Measurements from ENCODE around the gene IVD.

Gene IVD

DNA sequence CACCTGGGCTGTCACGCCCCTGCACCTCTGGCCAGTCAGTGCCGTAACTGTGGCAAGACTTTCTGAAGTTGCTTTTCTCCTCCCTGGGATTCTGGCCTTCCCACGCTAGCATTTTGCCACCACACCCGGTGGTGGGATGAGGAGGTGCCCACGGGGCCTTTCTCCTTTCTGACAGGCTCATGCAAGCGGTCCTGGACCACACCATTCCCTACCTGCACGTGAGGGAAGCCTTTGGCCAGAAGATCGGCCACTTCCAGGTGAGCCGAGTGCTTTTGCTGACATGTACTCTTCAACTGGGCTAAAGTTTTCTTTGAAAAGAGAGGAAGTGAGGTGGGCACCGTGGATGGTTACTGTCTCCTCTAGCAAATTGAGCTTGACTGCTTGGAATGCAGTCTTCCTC lies 9.6 kb downstream of the IVD start:
- DNase-seq = no peak

DNA sequence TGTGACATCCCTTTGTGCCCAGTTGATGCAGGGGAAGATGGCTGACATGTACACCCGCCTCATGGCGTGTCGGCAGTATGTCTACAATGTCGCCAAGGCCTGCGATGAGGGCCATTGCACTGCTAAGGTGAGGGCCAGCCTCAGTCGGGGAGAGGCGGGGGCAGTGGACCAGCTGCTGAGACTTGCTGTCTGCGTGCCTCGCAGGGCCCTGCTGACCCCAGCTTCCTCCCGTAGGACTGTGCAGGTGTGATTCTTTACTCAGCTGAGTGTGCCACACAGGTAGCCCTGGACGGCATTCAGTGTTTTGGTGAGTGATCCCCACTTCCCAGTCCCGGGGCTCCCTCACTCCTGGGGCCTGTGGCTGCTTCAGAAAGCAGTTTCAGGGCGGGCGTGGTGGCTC lies 10.5 kb downstream of the IVD start:
- DNase-seq = no peak

DNA sequence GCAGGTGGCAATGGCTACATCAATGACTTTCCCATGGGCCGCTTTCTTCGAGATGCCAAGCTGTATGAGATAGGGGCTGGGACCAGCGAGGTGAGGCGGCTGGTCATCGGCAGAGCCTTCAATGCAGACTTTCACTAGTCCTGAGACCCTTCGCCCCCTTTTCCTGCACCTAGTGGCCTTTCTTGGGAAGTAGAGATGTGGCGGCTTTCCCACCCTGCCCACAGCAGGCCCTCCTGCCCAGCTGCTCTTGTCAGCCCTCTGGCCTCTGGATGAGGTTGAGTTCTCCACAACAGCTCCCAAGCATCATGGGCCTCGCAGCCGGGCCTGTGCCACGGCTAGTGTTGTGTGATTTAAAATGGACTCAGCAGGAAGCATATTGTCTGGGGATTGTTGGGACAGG lies 12.5 kb downstream of the IVD start:
- no peak for DNase-seq

DNA sequence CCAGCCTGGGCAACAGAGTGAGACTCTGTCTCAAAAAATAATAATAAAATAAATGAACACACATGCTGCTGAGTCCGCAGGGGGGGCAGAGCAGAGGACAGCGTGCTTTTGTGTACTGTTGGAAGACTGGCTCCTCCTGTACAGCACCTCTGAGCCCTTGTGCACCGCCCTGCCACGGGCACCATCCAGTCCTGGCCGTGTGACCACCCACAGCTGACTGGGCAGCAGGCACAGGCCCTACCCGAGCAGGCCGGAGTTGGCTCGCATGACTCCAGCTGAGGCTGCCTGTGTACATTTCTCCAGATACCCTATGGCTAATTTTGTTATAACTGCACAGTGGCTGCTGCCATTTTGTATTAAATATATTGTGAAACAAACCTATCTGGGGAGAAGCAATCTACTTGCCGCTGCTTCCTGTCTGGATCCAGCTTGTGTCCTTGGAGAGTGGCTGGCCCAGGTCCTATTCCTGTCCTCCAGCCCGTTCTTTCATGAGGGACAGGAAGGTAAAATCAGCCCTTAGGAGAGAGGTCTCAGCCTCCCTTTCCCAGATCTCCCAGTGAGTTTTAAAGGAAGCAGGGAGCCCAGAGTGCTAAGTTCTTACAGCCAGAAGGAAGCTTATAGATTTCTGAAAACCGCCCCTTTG lies 14.6 kb downstream of the IVD start:
- no peak for DNase-seq

DNA sequence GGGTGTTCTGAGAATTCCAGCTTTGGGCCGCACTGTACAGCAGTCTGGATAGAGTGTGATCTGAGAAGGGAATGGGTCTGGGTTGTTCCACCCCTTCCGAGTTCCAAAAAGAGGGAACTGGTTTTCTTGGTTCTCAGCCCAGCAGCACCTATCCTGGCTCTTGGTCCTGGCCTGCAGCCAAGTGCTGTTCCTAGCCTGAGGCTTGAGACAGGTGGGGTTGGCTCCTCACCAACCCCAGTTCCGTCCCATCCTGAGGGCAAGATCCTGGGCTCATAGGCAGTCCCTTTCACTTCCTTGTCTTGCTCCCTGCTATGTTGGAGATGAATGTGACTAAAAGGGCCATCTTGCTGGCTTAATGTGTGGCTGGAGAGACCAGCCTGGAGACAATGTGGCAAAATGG lies 15.2 kb downstream of the IVD start:
- DNase-seq = no peak

DNA sequence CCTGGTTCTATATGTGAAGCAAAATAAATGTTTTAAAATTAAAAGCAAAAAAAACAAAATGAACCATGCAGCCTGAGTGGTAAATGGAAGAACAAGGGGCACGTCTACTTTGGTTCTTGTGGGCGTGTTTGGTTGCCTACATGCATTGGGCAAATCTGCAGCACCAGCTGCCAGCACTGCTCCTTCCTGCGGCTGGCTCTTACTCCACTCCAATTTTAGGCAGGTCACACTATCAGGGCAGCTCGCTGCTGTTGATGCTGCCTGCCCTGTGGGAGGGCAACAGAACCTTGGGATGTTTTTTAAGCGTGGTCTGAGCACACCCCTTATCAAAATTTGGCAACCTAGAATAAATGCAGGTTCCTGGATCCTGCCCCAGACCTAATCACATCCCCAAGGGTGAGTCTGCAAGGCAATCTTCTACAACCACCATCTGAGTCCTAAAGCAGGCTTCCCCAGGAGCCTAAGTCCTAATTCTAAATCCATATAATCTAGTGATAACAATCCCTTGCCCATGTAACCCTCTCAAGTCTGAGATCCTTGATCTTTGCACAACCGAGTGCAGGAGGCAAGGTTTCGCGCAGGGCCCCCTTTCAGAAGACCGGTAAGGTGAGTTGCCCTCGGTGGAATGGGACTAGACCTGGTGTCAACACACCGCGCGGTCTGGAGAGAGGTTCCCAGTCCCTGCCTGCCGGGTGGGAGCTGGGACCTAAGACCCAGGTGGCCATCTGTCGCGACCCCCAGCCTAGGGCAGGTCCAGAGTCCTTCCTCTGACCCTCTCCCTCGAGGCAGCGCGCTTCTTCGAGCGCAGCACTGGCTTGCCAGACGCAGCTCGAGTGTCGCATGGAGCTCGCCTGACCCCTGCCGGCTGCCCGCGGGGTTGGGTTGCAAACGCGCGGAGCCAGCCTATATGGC lies 15.9 kb downstream of the IVD start:
- DNase-seq = peak; percentile 66

DNA sequence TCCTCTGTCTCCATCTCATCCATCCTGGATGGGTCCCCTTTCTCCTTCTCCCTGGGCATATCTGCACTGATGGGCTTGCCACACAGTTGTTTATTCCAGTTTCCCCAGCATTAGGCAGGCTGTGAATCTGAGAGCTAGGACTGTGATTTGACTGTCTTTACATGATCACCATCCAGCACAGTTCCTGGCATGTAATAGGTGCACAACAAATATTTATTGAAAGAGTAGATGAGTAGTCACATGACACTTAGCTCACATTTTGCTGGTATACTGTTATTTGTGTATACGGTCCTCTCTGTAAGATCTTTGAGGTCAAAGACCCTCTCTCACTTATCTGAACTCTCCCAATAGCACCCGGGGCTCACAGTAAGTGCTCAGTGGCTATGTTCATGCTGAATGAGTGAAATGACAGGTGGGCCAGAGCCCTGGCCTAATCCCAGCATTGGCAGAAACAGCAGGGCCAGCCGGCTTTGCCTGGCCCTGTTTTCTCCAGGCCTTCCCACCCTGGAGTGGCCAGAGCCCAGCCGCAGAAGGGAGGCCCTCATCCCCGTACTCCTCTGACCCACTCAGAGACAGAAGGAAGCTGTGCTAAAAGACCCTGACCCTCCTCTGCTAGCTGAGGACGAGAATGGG lies 19.0 kb downstream of the IVD start:
- no peak for DNase-seq

DNA sequence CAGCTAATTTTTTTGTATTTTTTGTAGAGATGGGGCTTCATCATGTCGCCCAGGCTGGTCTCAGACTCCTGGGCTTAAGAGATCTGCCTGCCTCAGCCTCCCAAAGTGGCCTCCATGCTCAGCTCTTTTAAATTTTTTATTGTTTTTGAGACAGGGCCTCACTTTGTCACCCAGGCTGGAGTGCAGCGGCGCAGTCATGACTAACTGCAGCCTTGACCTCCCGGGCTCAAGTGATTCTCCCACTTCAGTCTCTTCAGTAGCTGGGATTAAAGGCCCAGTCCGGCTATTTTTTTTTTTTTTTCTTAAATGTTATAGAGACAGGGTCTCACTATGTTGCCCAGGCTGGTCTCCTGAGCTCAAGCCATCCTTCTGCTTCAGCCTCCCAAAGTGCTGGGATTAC lies 20.1 kb downstream of the IVD start:
- DNase-seq = no peak

DNA sequence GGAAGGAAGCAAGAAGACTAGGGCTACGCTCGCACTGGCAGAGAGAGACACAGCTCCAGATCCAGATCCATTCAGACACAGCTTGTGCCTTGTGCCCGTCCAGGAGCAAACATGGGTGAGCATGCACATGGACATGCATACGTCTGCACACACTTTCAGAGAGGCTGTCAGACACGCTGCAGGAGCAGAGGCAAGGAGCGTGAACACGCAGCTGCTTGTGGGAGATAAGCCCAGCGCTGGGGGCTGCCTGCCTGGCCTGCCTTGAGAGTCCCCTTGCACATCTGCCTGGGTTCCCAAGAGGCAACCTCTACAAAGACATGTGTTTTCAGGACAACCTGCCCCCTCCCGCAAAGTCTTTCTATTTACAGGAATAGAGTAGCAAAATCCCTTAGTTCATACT lies 21.6 kb downstream of the IVD start:
- no peak for DNase-seq

DNA sequence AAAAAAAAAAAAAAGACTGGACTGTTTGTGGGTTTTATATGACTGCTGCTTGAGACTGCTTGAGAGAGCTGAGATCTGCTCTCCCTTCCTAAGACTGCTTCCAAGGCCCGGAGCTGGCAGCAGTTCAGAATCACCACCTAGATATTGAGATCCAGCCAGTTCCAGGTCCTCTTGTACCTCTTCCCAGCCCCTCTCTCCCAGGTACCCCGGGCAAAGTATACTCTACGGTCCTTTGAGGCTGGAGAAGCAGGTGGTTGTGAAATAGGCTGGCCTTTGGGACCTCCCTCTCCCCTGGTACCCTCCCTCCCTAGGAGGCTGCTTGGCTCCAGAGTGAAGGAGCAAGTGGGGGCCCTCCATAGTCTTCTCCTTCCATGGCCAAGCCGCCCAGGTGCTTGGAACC lies 22.6 kb downstream of the IVD start:
- no peak for DNase-seq

DNA sequence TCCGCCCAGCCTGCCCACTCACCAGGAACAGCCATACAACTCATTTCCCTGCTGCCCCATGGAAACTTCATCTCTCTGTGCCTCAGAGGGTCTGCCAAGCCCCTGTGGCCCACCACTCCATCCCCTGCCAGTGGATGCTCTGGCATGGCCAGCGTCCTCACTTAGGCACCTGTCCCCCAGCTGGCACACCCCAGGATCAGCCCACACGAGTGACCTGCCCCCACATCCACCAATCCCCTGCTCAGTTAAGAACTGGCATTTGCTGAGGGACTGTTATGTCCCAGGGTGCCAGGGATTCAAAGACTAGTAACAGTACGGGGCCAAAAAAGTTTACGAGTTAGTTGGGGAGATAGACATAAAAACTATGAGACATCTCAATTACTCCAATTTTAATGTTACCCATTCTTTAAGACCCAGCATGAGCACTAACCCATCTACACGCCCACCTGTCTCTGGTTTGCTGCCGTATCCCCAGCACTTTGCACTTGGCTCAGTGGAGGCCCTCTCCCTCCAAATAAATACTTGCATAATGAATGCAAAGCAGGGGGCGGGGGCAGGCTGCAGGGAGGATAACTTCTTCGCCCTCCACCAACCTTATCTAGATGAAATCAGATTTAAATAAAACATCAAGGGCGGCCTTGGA lies 23.6 kb downstream of the IVD start:
- no peak for DNase-seq

DNA sequence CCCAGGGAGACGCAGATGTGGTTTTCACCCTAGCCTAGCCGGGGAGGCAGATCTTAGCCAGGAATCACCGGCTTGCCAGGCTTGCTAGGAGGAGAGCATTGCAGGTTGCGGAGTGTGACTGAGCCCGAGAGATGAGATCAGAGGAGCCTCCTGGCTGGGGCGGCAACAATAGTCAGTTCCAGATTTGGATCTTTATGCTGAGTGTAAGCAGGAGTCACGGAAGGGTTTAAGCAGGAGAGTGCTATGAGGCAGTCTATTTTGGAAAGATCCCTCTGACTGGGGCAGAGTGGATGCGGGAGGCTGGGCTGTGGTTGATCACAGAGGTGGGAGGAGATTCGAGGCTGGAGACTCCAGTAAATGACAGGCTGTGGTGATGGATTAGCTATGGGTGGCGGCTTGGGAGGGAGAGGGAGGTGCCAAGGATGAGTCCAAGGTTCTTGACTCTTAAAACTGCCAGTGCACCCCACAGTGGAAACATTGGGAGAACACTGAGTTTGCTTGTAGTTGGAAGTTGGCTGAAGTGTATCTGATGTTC lies 24.7 kb downstream of the IVD start:
- no peak for DNase-seq

DNA sequence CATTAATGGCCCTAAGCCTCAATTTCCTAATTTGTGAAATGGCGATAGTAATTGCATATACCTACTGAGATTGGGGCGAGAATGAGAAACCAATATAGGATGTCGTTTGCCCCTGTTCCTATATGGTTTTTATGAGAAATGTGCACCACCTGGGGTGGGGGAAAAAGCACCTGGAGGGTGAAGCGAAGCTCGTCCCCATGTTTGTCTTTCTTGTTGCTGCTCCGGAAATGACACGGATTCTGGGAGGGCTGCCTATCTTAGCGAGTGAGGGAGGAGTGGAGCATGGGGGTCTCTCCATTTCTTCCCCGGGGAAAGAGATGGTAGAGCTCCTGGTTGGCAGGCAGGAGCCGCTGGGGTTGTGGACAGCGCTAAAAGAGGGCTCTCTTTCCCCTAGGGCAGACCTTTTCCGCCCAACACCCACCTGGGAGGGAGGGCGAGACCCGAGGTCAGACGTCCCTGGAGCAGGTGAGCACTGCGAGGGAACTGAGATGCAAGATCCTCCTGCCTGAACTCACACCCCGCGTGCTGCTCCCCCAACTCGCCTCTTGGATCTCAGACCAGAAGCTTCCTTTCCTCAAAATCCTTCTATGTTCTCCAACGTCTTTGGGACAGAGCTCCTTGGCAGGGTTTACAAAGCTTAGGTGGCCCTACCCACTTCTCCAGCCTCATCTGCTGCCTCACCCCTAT lies 29.6 kb downstream of the IVD start:
- no peak for DNase-seq

DNA sequence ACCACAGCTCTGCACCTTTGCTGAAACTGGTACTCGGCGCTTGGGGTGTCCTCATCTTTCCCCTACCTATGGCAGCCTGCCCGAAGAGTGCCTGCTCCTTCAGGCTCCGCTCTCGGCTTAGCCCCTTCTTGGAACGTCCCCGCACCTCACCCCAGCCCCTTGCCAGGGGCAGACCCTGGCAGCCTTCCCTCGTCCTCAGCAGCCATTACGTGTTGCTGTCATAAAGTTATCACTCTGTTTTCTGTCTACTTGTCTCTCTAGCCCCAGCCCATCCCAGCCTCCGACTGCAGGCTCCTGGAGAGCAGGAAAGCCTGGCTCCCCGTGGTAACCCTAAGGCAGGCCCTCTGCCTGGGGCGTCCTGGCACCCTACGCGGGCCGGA lies 30.1 kb downstream of the IVD start:
- no peak for DNase-seq

DNA sequence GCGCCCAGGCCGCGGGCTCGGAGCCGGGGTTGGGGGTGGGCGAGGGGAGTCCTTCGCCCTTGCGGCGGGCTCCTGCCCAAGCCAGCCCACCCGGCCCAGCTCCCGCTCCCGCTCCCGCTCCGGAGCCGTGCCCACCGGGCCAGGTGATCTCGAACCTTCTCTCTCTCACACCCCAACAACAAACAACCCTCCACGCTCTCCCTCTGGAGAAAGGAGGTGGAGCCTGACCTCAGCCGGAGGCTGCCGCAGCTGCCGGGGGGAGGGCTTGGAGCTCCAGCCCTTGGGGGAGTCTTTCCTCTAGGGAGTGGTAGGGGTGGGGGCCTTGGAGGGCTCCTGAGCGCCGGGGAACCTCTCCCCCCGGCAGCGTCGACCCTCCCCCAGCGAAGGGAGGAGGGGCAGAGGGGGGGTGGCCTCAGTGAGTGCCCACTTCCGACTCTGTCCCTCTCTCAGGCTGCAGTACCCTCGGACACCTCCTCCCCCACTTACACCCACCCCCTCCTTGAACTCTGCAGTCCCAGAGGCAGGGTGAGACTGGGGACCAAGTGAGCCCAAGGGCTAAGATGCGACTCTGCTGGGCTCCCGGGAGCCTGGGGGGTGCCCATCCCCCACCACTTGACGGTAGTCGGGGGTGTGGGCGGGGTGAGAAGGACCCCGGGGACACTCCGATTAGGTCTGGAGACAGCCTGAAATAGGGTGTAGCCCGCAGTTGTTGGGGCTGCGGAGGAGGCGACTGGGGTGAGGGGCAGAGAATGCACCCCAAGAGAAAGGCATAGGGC lies 30.7 kb downstream of the IVD start:
- no peak for DNase-seq

DNA sequence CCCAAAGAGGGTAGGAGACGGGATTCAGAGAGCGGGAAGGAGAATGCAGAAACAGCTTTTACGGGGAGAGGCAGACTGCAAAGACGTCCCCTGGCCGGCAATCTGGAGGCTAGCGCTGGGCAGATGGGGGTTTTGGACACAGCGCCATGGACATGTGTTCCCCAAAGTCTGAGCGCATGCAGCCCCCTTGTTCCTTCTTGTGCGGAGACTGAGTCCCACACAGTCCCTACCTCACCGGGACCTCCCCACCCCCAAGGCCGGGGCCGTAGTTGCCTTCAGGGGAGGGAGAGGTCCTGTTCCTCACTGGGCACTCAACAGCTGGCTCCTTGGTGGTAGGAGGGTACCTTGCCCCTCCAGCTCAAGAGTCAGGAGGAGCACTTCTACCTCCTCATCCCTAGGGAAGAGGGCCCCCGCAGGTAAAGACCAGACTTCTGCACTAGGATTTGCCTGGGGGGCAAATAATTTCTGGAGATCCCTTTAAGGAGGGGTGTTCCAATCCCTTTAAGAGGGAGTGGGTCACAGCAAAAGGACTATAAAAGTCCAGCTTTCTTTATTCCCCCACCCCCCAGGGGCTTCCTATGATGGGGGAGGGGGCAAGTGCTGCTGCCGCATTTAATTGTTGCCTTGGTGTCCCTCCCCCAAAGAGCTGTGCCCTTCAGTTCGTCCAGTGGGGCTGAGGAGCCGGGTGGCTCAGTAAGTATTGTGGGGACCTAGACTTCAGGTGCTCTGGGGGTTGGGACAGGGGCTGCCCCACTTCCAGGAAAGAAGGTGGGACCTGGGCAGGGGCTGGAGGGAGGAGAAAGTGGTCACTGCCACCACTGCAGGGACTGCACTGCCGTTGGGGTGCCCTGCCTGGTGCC lies 31.5 kb downstream of the IVD start:
- DNase-seq = no peak

DNA sequence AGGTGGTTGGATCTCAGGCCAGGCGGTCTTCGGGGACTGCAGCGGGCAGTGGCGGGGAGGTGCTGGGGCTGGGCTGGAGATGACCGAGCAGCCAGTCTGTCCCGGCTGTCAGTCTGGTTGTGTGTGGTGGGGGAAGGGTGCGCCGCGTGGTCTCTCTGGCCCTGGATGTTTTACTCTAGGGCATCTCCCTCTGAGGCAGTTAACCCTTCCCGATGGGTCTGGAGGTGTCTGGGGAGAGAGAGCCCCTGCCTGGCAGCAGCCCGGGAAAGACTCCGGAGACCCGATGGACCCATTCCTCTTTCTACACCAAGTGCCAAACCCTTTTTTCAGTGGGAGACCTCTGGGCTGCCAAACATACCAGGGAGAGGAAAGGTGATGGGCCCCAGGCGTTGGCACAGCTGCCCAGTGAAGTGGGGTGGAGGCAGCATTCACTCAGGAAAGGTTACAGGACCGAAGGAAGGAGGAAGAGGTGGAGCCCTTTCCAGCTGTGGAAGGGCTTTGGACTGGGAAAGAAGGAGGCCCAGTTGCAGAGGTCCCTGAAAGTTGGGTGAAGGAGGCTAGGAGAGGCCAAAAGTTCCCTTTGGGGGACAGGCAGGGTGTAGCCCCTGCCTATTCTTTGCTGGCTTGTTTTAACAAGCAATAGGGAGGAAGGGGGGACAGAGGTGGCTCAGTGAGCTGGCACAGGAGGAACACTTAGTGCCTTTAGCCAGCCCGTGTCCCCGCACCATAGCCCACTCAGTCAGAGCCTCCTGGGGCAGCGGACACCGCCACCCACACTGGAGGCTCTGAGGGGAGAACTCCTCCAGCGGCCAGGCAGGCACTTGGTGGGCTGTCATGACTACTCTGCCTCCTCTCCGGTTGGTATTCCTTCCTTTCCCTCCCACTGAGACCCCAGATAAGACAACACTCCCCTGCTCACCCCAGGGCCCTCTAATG lies 32.4 kb downstream of the IVD start:
- DNase-seq = no peak

DNA sequence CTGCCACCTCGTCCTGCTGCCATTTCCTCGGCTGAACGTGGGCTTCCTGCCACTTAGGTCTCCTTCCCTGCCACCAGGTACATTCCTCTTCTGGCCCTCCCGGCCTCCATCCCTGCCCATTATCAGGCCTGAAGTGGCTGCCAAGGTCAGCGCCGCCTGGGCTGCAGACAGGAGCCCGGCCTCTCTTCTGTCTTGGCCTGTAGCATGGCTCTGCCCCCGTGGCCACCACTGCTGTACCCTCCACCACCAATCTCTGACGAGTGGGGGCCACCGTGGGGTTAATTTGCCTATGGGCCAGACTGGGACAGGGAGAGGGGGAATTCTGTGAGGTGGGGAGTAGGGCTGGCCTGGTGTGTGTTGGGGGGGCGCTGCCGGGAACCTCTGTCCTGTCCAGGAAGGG lies 33.1 kb downstream of the IVD start:
- no peak for DNase-seq

DNA sequence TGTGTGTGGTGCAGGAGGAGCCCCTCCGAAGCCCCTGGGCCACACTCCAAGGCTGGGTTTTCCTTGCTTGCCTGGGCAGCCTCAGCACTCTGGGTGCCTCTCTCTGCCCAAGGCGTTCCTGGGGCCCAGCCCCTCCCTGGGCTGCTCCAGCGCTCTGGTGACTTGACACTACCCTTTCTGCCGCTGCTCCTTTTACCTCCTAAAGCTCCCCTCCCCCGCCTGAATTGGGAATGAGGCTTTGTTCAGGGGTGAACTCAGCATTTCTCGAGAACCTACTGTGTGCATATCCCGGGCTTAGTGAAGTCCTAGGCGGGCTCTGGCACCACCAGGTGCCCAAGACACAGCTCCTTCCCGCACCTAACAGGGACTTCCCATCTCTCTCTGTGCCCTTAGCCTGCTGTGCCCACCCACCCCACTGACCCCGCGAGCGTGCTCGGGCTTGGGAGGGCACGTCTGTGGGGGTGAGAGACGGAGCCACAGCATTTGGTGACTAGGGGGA lies 33.9 kb downstream of the IVD start:
- DNase-seq = no peak
